ENCODE results near the gene ANKRD24. TPM values are rescaled to one million over a fixed set of nuclear protein-coding genes. Genes with fewer than 3 reads are reported as not detected.
A peak's percentile ranks its signal among the peaks of the same experiment; 100 is the strongest.
"Not testable (repeated sequence)": the region's sequence is repeated elsewhere in the genome, so short reads cannot be mapped to it uniquely, and the experiment has no call there.

ANKRD24 gene
- total RNA-seq, 2 donors from 2014 or later = 3.6 to 12.0 TPM

DNA sequence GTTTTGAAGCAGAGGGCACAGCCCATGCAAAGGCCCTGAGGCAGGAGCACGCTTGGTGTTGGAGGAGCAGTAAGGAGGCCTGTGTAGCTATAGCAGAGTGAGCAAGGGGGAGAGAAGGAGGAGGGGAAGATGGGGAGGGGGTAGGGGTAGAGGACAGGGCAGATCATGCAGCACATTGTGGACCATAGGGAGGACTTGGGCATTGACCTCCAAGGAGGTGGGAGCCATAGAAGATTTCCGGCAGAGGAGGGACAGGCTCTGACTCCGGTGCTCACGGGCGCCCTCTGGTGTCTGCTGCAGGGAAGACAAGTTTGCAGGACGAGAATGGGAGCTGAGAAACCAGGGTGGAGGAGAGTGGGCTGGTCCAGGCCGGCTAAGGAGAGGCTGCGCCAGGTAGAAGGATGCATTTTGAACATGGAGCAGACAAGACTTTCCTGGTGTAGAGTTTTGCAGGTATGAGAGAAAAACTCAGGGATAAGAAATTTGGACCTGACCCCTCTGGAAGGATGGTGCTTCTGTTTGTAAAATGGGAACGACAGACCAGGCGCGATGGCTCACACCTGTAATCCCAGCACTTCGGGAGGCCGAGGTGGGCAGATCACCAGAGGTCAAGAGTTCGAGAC is 42.8 kb upstream of the ANKRD24 start:
- no peaks in the 10 kb centered on the region for H3K4me1 ChIP-seq (replicated peaks)
- 34% methylated on average over 14 of the region's 14 CpGs for WGBS
- DNase-seq (ENCODE audit: low spot score) = peak; percentile 53
- H3K4me3 ChIP-seq = no peak overlapping the region
- intact Hi-C loops (cut with DNase I) = loop anchor here (10.0 kb wide), 1 partner anchor 65 kb away; no protein-coding TSS in a partner anchor
- TF ChIP-seq, protein P1, sequence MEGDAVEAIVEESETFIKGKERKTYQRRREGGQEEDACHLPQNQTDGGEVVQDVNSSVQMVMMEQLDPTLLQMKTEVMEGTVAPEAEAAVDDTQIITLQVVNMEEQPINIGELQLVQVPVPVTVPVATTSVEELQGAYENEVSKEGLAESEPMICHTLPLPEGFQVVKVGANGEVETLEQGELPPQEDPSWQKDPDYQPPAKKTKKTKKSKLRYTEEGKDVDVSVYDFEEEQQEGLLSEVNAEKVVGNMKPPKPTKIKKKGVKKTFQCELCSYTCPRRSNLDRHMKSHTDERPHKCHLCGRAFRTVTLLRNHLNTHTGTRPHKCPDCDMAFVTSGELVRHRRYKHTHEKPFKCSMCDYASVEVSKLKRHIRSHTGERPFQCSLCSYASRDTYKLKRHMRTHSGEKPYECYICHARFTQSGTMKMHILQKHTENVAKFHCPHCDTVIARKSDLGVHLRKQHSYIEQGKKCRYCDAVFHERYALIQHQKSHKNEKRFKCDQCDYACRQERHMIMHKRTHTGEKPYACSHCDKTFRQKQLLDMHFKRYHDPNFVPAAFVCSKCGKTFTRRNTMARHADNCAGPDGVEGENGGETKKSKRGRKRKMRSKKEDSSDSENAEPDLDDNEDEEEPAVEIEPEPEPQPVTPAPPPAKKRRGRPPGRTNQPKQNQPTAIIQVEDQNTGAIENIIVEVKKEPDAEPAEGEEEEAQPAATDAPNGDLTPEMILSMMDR (IDR thresholded peaks at IDR 0.05) = peak; percentile 54 to 74 (median 66)
- TF ChIP-seq POLR2A (IDR thresholded peaks at IDR 0.05) = no peak
- peak; percentile 27 for TF ChIP-seq POLR2AphosphoS5 (IDR thresholded peaks at IDR 0.05)
- H3K27ac ChIP-seq = no peak overlapping the region
- no peaks in the 10 kb centered on the region for H3K9me3 ChIP-seq
- H3K27me3 ChIP-seq (replicated peaks; ENCODE audit: insufficient read depth) = no peaks in the 10 kb centered on the region
- no peaks in the 10 kb centered on the region for H3K36me3 ChIP-seq

DNA sequence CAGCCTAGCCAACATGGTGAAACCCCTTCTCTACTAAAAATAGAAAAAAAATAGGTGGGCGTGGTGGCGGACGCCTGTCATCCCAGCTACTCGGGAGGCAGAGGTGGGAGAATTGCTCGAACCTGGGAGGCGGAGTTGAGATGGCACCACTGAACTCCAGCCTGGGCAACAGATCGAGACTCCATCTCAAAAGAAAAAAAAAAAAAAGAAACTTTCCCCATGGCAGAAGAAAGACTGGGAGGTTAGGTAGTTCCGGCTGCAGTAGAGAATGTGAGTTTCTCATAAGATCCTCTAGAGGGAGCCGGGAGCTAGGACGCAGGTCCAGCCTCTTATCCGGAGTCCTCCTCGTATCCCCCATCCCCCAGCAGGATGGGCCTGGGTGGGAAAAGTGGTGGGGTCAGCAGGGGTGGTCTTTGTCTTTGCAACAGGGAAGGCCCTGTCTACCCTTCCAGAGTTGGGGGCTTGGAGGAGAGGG is 42.2 kb upstream of the ANKRD24 start:
- Histone ChIP-seq H3K27me3 (replicated peaks; ENCODE audit: insufficient read depth) (no peaks in the 10 kb centered on the region), H3K36me3 (no peaks in the 10 kb centered on the region), H3K4me3 (no peak overlapping the region), H3K27ac (no peak overlapping the region), H3K4me1 (replicated peaks) (no peaks in the 10 kb centered on the region), H3K9me3 (no peaks in the 10 kb centered on the region)
- TF ChIP-seq POLR2AphosphoS5 (IDR thresholded peaks at IDR 0.05) = peak; percentile 23
- TF ChIP-seq, protein P1 (IDR thresholded peaks at IDR 0.05) = peak in 3 of 4 experiments; percentile 41 to 58 (median 57)
- no peak for TF ChIP-seq POLR2A (IDR thresholded peaks at IDR 0.05)
- DNase-seq (ENCODE audit: low spot score) = peak; percentile 31
- 27% methylated on average over 12 of the region's 12 CpGs for WGBS
- intact Hi-C loops (cut with DNase I) = loop anchor here (10.0 kb wide), 1 partner anchor 65 kb away; no protein-coding TSS in a partner anchor

DNA sequence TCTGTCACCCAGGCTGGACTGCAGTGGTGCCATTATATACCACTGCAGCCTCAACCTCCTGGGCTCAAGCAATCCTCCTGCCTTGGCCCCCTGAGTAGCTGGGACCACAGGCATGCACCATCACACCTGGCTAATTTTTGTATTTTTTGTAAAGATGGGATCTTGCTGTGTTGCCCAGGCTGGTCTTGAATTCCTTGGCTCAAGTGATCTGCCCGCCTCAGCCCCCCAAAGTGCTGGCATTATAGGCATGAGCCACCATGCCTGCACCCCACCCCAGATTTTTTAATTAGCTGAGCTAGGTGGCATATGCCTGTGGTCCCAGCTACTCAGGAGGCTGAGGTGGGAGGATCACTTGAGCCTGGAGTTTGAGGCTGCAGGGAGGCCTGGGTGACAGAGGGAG is 39.6 kb upstream of the ANKRD24 start:
- intact Hi-C loops (cut with DNase I) = loop anchor here (10.0 kb wide), 1 partner anchor 62 kb away; no protein-coding TSS in a partner anchor
- WGBS = 96% methylated on average over 1 of the region's 1 CpG

DNA sequence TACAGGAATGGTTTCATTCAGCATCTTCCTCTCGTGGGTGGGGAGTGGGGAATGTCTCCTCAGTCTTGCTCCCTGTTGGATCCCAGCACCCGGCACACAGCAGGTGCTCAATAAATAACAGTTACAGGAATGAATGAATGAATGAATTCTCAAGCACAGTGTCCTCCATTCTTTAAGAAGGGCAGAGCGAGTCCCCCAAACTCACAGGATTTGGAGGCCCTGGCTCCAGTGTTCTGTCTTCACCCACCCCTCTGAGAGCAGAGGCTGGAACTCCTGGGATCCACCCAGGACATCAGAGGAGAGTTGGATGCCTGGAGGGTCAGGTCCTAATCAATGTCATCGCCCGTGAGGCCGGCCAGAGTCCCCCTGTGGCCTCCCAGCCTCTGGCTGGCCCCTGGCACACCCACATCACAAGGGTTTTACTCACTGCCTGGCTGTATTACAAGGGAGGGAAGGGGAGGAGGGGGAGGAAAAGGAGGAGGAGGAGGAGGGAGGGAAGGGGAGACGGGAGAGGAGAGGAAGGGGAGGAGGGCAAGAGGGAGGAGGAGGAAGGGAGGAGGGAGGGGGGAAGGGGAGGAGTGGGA is 37.7 kb upstream of the ANKRD24 start:
- WGBS = 37% methylated on average over 6 of the region's 7 CpGs
- no peaks in the 10 kb centered on the region for H3K27me3 ChIP-seq (replicated peaks; ENCODE audit: insufficient read depth)
- H3K4me1 ChIP-seq (replicated peaks) = no peaks in the 10 kb centered on the region
- TF ChIP-seq, protein P1 (IDR thresholded peaks at IDR 0.05) = no peak
- TF ChIP-seq POLR2A (IDR thresholded peaks at IDR 0.05) (no peak), POLR2AphosphoS5 (IDR thresholded peaks at IDR 0.05) (no peak)
- DNase-seq (ENCODE audit: low spot score) = no peak
- no peaks in the 10 kb centered on the region for H3K36me3 ChIP-seq
- H3K27ac ChIP-seq = no peak overlapping the region
- H3K4me3 ChIP-seq = no peak overlapping the region
- intact Hi-C loops (cut with DNase I) = loop anchor here (10.0 kb wide), 1 partner anchor 60 kb away; no protein-coding TSS in a partner anchor
- no peaks in the 10 kb centered on the region for H3K9me3 ChIP-seq

More for the DNA sequence above, 39.6 kb upstream of the ANKRD24 start:
- not testable (repeated sequence) for H3K4me1 ChIP-seq (replicated peaks); H3K4me3 ChIP-seq; DNase-seq (ENCODE audit: low spot score); H3K36me3 ChIP-seq; H3K9me3 ChIP-seq; H3K27me3 ChIP-seq (replicated peaks; ENCODE audit: insufficient read depth); H3K27ac ChIP-seq

DNA sequence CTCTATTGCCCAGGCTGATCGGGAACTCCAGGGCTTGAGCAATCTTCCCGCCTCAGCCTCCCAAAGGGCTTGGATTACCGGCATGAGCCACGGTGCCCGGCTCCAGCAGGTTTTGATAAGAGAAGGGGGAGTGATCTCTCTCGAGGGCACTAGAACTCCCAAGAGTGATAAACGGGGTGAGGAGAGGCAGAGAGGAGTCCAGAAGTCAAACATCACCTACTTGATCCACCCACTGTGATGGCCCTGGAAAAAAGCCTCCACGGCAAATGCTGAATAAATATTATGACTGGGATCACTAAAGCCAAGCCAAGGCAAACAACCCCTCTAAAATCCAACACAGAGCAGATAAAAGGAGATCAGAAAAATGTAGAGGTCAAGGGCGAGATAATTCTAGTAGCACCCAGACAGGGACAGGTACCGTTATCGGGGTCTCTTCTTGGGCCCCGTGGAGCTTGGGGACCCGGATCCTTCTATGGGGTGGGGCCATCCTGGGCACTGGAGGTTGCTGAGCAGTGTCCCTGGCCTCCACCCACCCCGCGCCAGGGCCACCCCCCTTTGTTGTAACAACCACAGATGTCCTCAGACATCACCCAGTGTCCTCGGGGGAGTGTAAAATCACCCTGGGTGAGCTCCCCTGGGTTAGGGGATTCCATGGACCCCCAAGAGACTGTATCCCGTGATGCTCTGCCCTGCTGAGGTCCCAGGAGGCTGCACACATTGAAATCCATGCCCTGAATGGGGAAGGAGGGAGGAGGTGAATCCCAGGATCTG is 32.8 kb upstream of the ANKRD24 start:
- peak; percentile 50 for DNase-seq (ENCODE audit: low spot score)
- 45% methylated on average over 17 of the region's 17 CpGs for WGBS
- Histone ChIP-seq H3K27ac (peak overlapping the region; percentile 62 to 73), H3K4me1 (replicated peaks) (no peaks in the 10 kb centered on the region), H3K27me3 (replicated peaks; ENCODE audit: insufficient read depth) (no peaks in the 10 kb centered on the region), H3K9me3 (no peaks in the 10 kb centered on the region), H3K36me3 (no peaks in the 10 kb centered on the region), H3K4me3 (no peak overlapping the region)
- TF ChIP-seq POLR2A (IDR thresholded peaks at IDR 0.05) (no peak), POLR2AphosphoS5 (IDR thresholded peaks at IDR 0.05) (peak; percentile 52)
- intact Hi-C loops (cut with DNase I) = loop anchor here (10.0 kb wide), 1 partner anchor 55 kb away; no protein-coding TSS in a partner anchor
